ENCODE data around the gene FDCSP.

GRCh38 chr4:70195425-70195824, 30.5 kb upstream of the FDCSP start, which contains the start of gene ODAM:
- no peak for TF ChIP-seq CTCF (IDR thresholded peaks at IDR 0.05; ENCODE audit: low read depth, low read length)
- TF ChIP-seq EZH2phosphoT487 (IDR thresholded peaks at IDR 0.05; ENCODE audit: low read depth), result no peak

Data from OCI-LY3 (cell line).